Measurements from ENCODE around the gene UCK1.

Gene UCK1

GRCh38 chr9:131530920-131531832 lies at the start of gene UCK1:
UCK1 (minus strand) TSS chr9:131531263; CDS start chr9:131531174, 89 bp downstream.
- Histone ChIP-seq H3K27ac (ENCODE audit: low read length) (peak within 1 kb of the TSS; percentile 55), H3K27me3 (ENCODE audit: control insufficient read depth in 1 of 2, insufficient read depth in 2 of 2, low read length in 2 of 2) (no peaks in the 10 kb centered on the region), H3K9me3 (ENCODE audit: control insufficient read depth in 2 of 2, low read length in 2 of 2) (no peaks in the 10 kb centered on the region), H3K4me3 (ENCODE audit: low read length in 2 of 2) (peak within 1 kb of the TSS; percentile 79 to 83), H3K9ac (ENCODE audit: low read length in 2 of 2) (peak within 1 kb of the TSS; percentile 81 to 82), H3K36me3 (ENCODE audit: control insufficient read depth in 2 of 2, insufficient read depth in 2 of 2, low read length in 2 of 2) (peaks cover 21 to 25% of the 10 kb centered on the region in 2 donors), H3K4me1 (ENCODE audit: control insufficient read depth, insufficient read depth, low read length) (peaks cover 19% of the 10 kb centered on the region)

GRCh38 chr9:131580358-131580757 lies 49.3 kb upstream of the UCK1 start:
- no peaks in the 10 kb centered on the region for H3K9me3 ChIP-seq (ENCODE audit: control insufficient read depth in 2 of 2, low read length in 2 of 2)
- no peak overlapping the region for H3K9ac ChIP-seq (ENCODE audit: low read length in 2 of 2)
- no peak overlapping the region for H3K27ac ChIP-seq (ENCODE audit: low read length)
- peaks cover 32 to 45% of the 10 kb centered on the region in 2 donors for H3K36me3 ChIP-seq (ENCODE audit: control insufficient read depth in 2 of 2, insufficient read depth in 2 of 2, low read length in 2 of 2)
- H3K27me3 ChIP-seq (ENCODE audit: control insufficient read depth in 1 of 2, insufficient read depth in 2 of 2, low read length in 2 of 2): no peaks in the 10 kb centered on the region
- H3K4me1 ChIP-seq (ENCODE audit: control insufficient read depth, insufficient read depth, low read length): no peaks in the 10 kb centered on the region
- no peak overlapping the region for H3K4me3 ChIP-seq (ENCODE audit: low read length in 2 of 2)

- Histone ChIP-seq H3K4me1 (ENCODE audit: control insufficient read depth, insufficient read depth, low read length) (no peaks in the 10 kb centered on the region), H3K36me3 (ENCODE audit: control insufficient read depth in 2 of 2, insufficient read depth in 2 of 2, low read length in 2 of 2) (peaks cover 31 to 41% of the 10 kb centered on the region in 2 donors), H3K27ac (ENCODE audit: low read length) (no peak overlapping the region), H3K9me3 (ENCODE audit: control insufficient read depth in 2 of 2, low read length in 2 of 2) (no peaks in the 10 kb centered on the region), H3K4me3 (ENCODE audit: low read length in 2 of 2) (no peak overlapping the region), H3K9ac (ENCODE audit: low read length in 2 of 2) (no peak overlapping the region), H3K27me3 (ENCODE audit: control insufficient read depth in 1 of 2, insufficient read depth in 2 of 2, low read length in 2 of 2) (no peaks in the 10 kb centered on the region)
Measured at GRCh38 chr9:131579789-131580211, 48.7 kb upstream of the UCK1 start.

GRCh38 chr9:131578731-131579504 lies 47.9 kb upstream of the UCK1 start:
- H3K27ac ChIP-seq (ENCODE audit: low read length): no peak overlapping the region
- H3K4me1 ChIP-seq (ENCODE audit: control insufficient read depth, insufficient read depth, low read length): no peaks in the 10 kb centered on the region
- no peaks in the 10 kb centered on the region for H3K27me3 ChIP-seq (ENCODE audit: control insufficient read depth in 1 of 2, insufficient read depth in 2 of 2, low read length in 2 of 2)
- H3K4me3 ChIP-seq (ENCODE audit: low read length in 2 of 2): no peak overlapping the region
- no peaks in the 10 kb centered on the region for H3K9me3 ChIP-seq (ENCODE audit: control insufficient read depth in 2 of 2, low read length in 2 of 2)
- H3K36me3 ChIP-seq (ENCODE audit: control insufficient read depth in 2 of 2, insufficient read depth in 2 of 2, low read length in 2 of 2): peaks cover 29 to 35% of the 10 kb centered on the region in 2 donors
- H3K9ac ChIP-seq (ENCODE audit: low read length in 2 of 2): no peak overlapping the region

- Histone ChIP-seq H3K9me3 (ENCODE audit: control insufficient read depth in 2 of 2, low read length in 2 of 2) (no peaks in the 10 kb centered on the region), H3K9ac (ENCODE audit: low read length in 2 of 2) (no peak overlapping the region), H3K27me3 (ENCODE audit: control insufficient read depth in 1 of 2, insufficient read depth in 2 of 2, low read length in 2 of 2) (no peaks in the 10 kb centered on the region), H3K4me1 (ENCODE audit: control insufficient read depth, insufficient read depth, low read length) (no peaks in the 10 kb centered on the region), H3K27ac (ENCODE audit: low read length) (no peak overlapping the region), H3K4me3 (ENCODE audit: low read length in 2 of 2) (no peak overlapping the region), H3K36me3 (ENCODE audit: control insufficient read depth in 2 of 2, insufficient read depth in 2 of 2, low read length in 2 of 2) (peaks cover 28 to 29% of the 10 kb centered on the region in 2 donors)
Measured at GRCh38 chr9:131578021-131578420, 47.0 kb upstream of the UCK1 start.

GRCh38 chr9:131577005-131578000 lies 46.2 kb upstream of the UCK1 start:
- H3K27ac ChIP-seq (ENCODE audit: low read length): no peak overlapping the region
- H3K36me3 ChIP-seq (ENCODE audit: control insufficient read depth in 2 of 2, insufficient read depth in 2 of 2, low read length in 2 of 2): peaks cover 23 to 30% of the 10 kb centered on the region in 2 donors
- H3K4me1 ChIP-seq (ENCODE audit: control insufficient read depth, insufficient read depth, low read length): no peaks in the 10 kb centered on the region
- H3K27me3 ChIP-seq (ENCODE audit: control insufficient read depth in 1 of 2, insufficient read depth in 2 of 2, low read length in 2 of 2): no peaks in the 10 kb centered on the region
- no peak overlapping the region for H3K4me3 ChIP-seq (ENCODE audit: low read length in 2 of 2)
- H3K9me3 ChIP-seq (ENCODE audit: control insufficient read depth in 2 of 2, low read length in 2 of 2): no peaks in the 10 kb centered on the region
- no peak overlapping the region for H3K9ac ChIP-seq (ENCODE audit: low read length in 2 of 2)

- no peak overlapping the region for H3K4me3 ChIP-seq (ENCODE audit: low read length in 2 of 2)
- H3K9ac ChIP-seq (ENCODE audit: low read length in 2 of 2): no peak overlapping the region
- peaks cover 16 to 27% of the 10 kb centered on the region in 2 donors for H3K36me3 ChIP-seq (ENCODE audit: control insufficient read depth in 2 of 2, insufficient read depth in 2 of 2, low read length in 2 of 2)
- no peaks in the 10 kb centered on the region for H3K9me3 ChIP-seq (ENCODE audit: control insufficient read depth in 2 of 2, low read length in 2 of 2)
- no peaks in the 10 kb centered on the region for H3K4me1 ChIP-seq (ENCODE audit: control insufficient read depth, insufficient read depth, low read length)
- no peak overlapping the region for H3K27ac ChIP-seq (ENCODE audit: low read length)
- no peaks in the 10 kb centered on the region for H3K27me3 ChIP-seq (ENCODE audit: control insufficient read depth in 1 of 2, insufficient read depth in 2 of 2, low read length in 2 of 2)
Measured at GRCh38 chr9:131575946-131576853, 45.1 kb upstream of the UCK1 start.

- H3K36me3 ChIP-seq (ENCODE audit: control insufficient read depth in 2 of 2, insufficient read depth in 2 of 2, low read length in 2 of 2): peaks cover 13 to 27% of the 10 kb centered on the region in 2 donors
- H3K9ac ChIP-seq (ENCODE audit: low read length in 2 of 2): no peak overlapping the region
- H3K27ac ChIP-seq (ENCODE audit: low read length): no peak overlapping the region
- no peak overlapping the region for H3K4me3 ChIP-seq (ENCODE audit: low read length in 2 of 2)
- no peaks in the 10 kb centered on the region for H3K9me3 ChIP-seq (ENCODE audit: control insufficient read depth in 2 of 2, low read length in 2 of 2)
- no peaks in the 10 kb centered on the region for H3K27me3 ChIP-seq (ENCODE audit: control insufficient read depth in 1 of 2, insufficient read depth in 2 of 2, low read length in 2 of 2)
- no peaks in the 10 kb centered on the region for H3K4me1 ChIP-seq (ENCODE audit: control insufficient read depth, insufficient read depth, low read length)
Measured at GRCh38 chr9:131574730-131575640, 43.9 kb upstream of the UCK1 start.

GRCh38 chr9:131567910-131568309 lies 36.8 kb upstream of the UCK1 start:
- Histone ChIP-seq H3K27ac (ENCODE audit: low read length) (no peak overlapping the region), H3K27me3 (ENCODE audit: control insufficient read depth in 1 of 2, insufficient read depth in 2 of 2, low read length in 2 of 2) (no peaks in the 10 kb centered on the region), H3K4me1 (ENCODE audit: control insufficient read depth, insufficient read depth, low read length) (no peaks in the 10 kb centered on the region)

More at GRCh38 chr9:131567910-131568309, 36.8 kb upstream of the UCK1 start:
- Histone ChIP-seq H3K36me3 (ENCODE audit: control insufficient read depth in 2 of 2, insufficient read depth in 2 of 2, low read length in 2 of 2) (peaks cover 0 to 5% of the 10 kb centered on the region in 2 donors), H3K9me3 (ENCODE audit: control insufficient read depth in 2 of 2, low read length in 2 of 2) (no peaks in the 10 kb centered on the region), H3K9ac (ENCODE audit: low read length in 2 of 2) (no peak overlapping the region), H3K4me3 (ENCODE audit: low read length in 2 of 2) (no peak overlapping the region)
